GM23248 (cell line): Measurements from ENCODE around the gene HRCT1. TPM values are rescaled to one million over a fixed set of nuclear protein-coding genes. Genes with fewer than 3 reads are reported as not detected.
"Not testable (repeated sequence)": the region's sequence is repeated elsewhere in the genome, so short reads cannot be mapped to it uniquely, and the experiment has no call there.

Experiments
- DNase-seq: peaks from one replicate; pipeline ENCODE4 v3.0.0-alpha.2; 2015
- H2AFZ ChIP-seq: fragments of 200-600 bp; sonication (generic); 2 replicates; pipeline ENCODE4 v1.6.1; 2016; ENCODE audit warnings: antibody characterized with exemption
- H3F3A ChIP-seq: fragments of 200-600 bp; sonication (generic); 2 replicates; pipeline ENCODE4 v1.6.1; 2016; ENCODE audit warnings: mild to moderate bottlenecking, antibody characterized with exemption, mixed run types; ENCODE audit not compliant: insufficient read depth
- H3K27ac ChIP-seq: fragments of 200-600 bp; sonication (generic); 2 replicates; pipeline ENCODE4 v1.5.1; 2016; ENCODE audit warnings: mild to moderate bottlenecking
- H3K27me3 ChIP-seq: fragments of 200-600 bp; sonication (generic); replicated peaks from 2 replicates; pipeline ENCODE4 v1.6.1; 2016; ENCODE audit warnings: mild to moderate bottlenecking; ENCODE audit not compliant: insufficient read depth
- H3K36me3 ChIP-seq: fragments of 200-600 bp; sonication (generic); 2 replicates; pipeline ENCODE4 v1.6.1; 2016; ENCODE audit warnings: low read depth, mild to moderate bottlenecking
- H3K4me1 ChIP-seq: fragments of 200-600 bp; sonication (generic); 2 replicates; pipeline ENCODE4 v1.6.1; 2016; ENCODE audit warnings: mild to moderate bottlenecking; ENCODE audit not compliant: insufficient read depth
- H3K4me2 ChIP-seq: fragments of 200-600 bp; sonication (generic); one replicate; pipeline ENCODE4 v1.6.1; 2016; ENCODE audit warnings: mild to moderate bottlenecking; ENCODE audit not compliant: unreplicated experiment
- H3K4me3 ChIP-seq: fragments of 200-600 bp; sonication (generic); 2 replicates; pipeline ENCODE4 v1.5.1; 2016; ENCODE audit warnings: mild to moderate bottlenecking
- H3K79me2 ChIP-seq: fragments of 200-600 bp; sonication (generic); 2 replicates; pipeline ENCODE4 v1.6.1; 2016; ENCODE audit warnings: mild to moderate bottlenecking; ENCODE audit not compliant: insufficient read depth
- H3K9ac ChIP-seq: fragments of 200-600 bp; sonication (generic); 2 replicates; pipeline ENCODE4 v1.6.1; 2016; ENCODE audit warnings: mild to moderate bottlenecking
- H3K9me2 ChIP-seq: fragments of 200-600 bp; sonication (generic); 2 replicates; pipeline ENCODE4 v1.6.1; 2016; ENCODE audit warnings: mixed run types, mild to moderate bottlenecking, moderate library complexity; ENCODE audit not compliant: insufficient read depth
- H3K9me3 ChIP-seq: fragments of 200-600 bp; sonication (generic); one replicate; pipeline ENCODE4 v1.6.1; 2017; ENCODE audit warnings: low read depth
- H4K20me1 ChIP-seq: fragments of 200-600 bp; sonication (generic); 2 replicates; pipeline ENCODE4 v1.6.0; 2016; ENCODE audit not compliant: insufficient read depth
- EZH2 ChIP-seq: fragments of 200-600 bp; sonication (generic); IDR thresholded peaks from 2 replicates; pipeline ENCODE4 v1.6.1; 2018; ENCODE audit warnings: antibody characterized with exemption, mild to moderate bottlenecking; ENCODE audit not compliant: insufficient read depth, poor library complexity, severe bottlenecking
- EZH2phosphoT487 ChIP-seq: fragments of 200-600 bp; sonication (generic); IDR thresholded peaks from 2 replicates; pipeline ENCODE4 v1.6.1; 2018; ENCODE audit warnings: antibody characterized with exemption, moderate library complexity, mild to moderate bottlenecking, low read depth; ENCODE audit not compliant: insufficient read depth
- WGBS, 2 experiments: methylation state at CpG; one replicate each; pipeline ENCODE4 v1.1.6; 2015 to 2017; ENCODE audit warnings: low lambda C conversion rate in 2 of 2, low coverage in 1 of 2; ENCODE audit errors: missing lambda C conversion rate in 2 of 2; 5-methylcytosine and 5-hydroxymethylcytosine counted together
- in situ Hi-C: fragments of 300-500 bp; cut with MboI; formaldehyde crosslinking; loops from 2 replicates; pipeline ENCODE4 v1.15.0; 2020
- polyA plus RNA-seq: library from polyadenylated mRNA; unstranded; fragments of >200 nt; fragmentation: Nextera tagmentation; extraction: Ambion mirVana; gene quantifications from 2 replicates; pipeline ENCODE4 v1.2.1, GENCODE V29; 2016
- total RNA-seq: library from RNA; depleted of rRNA; stranded (reverse); fragments of >200 nt; shearing (Covaris generic); gene quantifications from 2 replicates; pipeline ENCODE4 v1.2.3, GENCODE V29; 2014

The HRCT1 gene
- total and polyA plus RNA-seq, 2 experiments from 2014 or later, result 1.2 to 3.4 TPM

- 83 to 92% methylated on average over 1 of the region's 1 CpG for WGBS, 2 experiments
- H3K79me2 ChIP-seq, result no peaks in the 10 kb centered on the region
- no peaks in the 10 kb centered on the region for H4K20me1 ChIP-seq
- no peak overlapping the region for H3K9ac ChIP-seq
- H3K36me3 ChIP-seq, result no peaks in the 10 kb centered on the region
- no peaks in the 10 kb centered on the region for H3K27me3 ChIP-seq
- no peak overlapping the region for H3K4me2 ChIP-seq
- TF ChIP-seq EZH2phosphoT487 (no peak), EZH2 (no peak)
- H3K27ac ChIP-seq, result no peak overlapping the region
- no peaks in the 10 kb centered on the region for H3K9me3 ChIP-seq
- H3K4me1 ChIP-seq, result no peaks in the 10 kb centered on the region
- no peak overlapping the region for H2AFZ ChIP-seq
- no peak overlapping the region for H3K4me3 ChIP-seq
- no peaks in the 10 kb centered on the region for H3K9me2 ChIP-seq
- H3F3A ChIP-seq, result no peaks in the 10 kb centered on the region; the same call in 1 of the 2 replicates
- in situ Hi-C loops, result no loop called here
- DNase-seq, result no peak
Observed at GRCh38 chr9:35892051-35892450, 14.0 kb upstream of the HRCT1 start.

- no peaks in the 10 kb centered on the region for H3K9me2 ChIP-seq
- in situ Hi-C loops, result no loop called here
- no peak overlapping the region for H2AFZ ChIP-seq
- TF ChIP-seq EZH2 (no peak), EZH2phosphoT487 (no peak)
- H3K4me2 ChIP-seq, result no peak overlapping the region
- WGBS, 2 experiments, result 78 to 90% methylated on average over 2 of the region's 2 CpGs
- H3K79me2 ChIP-seq, result no peaks in the 10 kb centered on the region
- H3K9ac ChIP-seq, result no peak overlapping the region
- H4K20me1 ChIP-seq, result no peaks in the 10 kb centered on the region
- no peaks in the 10 kb centered on the region for H3K36me3 ChIP-seq
- no peak overlapping the region for H3K4me3 ChIP-seq
- H3K9me3 ChIP-seq, result no peaks in the 10 kb centered on the region
- H3K4me1 ChIP-seq, result no peaks in the 10 kb centered on the region
- H3K27me3 ChIP-seq, result no peaks in the 10 kb centered on the region
- no peak overlapping the region for H3K27ac ChIP-seq
- DNase-seq, result no peak
- H3F3A ChIP-seq, result no peaks in the 10 kb centered on the region; the same call in 1 of the 2 replicates
Observed at GRCh38 chr9:35896570-35896969, 9.4 kb upstream of the HRCT1 start.

GRCh38 chr9:35897376-35898099 is 8.5 kb upstream of the HRCT1 start:
- H3K27me3 ChIP-seq, H3K79me2 ChIP-seq, H2AFZ ChIP-seq, H3K4me2 ChIP-seq, in situ Hi-C loops, H3K9me2 ChIP-seq, H3F3A ChIP-seq, H3K27ac ChIP-seq, DNase-seq, H3K4me3 ChIP-seq, H3K9me3 ChIP-seq, H4K20me1 ChIP-seq, H3K36me3 ChIP-seq, H3K9ac ChIP-seq, H3K4me1 ChIP-seq: not testable (repeated sequence)
- WGBS, 2 experiments, result 91 to 93% methylated on average over 7 of the region's 7 CpGs

- Histone ChIP-seq H3K79me2 (no peaks in the 10 kb centered on the region), H3K27ac (no peak overlapping the region), H3K4me2 (no peak overlapping the region), H4K20me1 (no peaks in the 10 kb centered on the region), H3K4me1 (no peaks in the 10 kb centered on the region), H3K4me3 (no peak overlapping the region), H3K9me2 (no peaks in the 10 kb centered on the region), H3K36me3 (no peaks in the 10 kb centered on the region), H3K9ac (no peak overlapping the region), H3F3A (no peaks in the 10 kb centered on the region), H2AFZ (no peak overlapping the region), H3K9me3 (no peaks in the 10 kb centered on the region), H3K27me3 (no peaks in the 10 kb centered on the region)
- in situ Hi-C loops, result no loop called here
- TF ChIP-seq EZH2 (no peak), EZH2phosphoT487 (no peak)
- no peak for DNase-seq
Observed at GRCh38 chr9:35898337-35898736, 7.7 kb upstream of the HRCT1 start.

- no peaks in the 10 kb centered on the region for H3F3A ChIP-seq
- H3K9ac ChIP-seq, result no peak overlapping the region
- no peak for DNase-seq
- TF ChIP-seq EZH2 (no peak), EZH2phosphoT487 (no peak)
- H3K27me3 ChIP-seq, result no peaks in the 10 kb centered on the region
- H3K9me3 ChIP-seq, result no peaks in the 10 kb centered on the region
- H3K79me2 ChIP-seq, result no peaks in the 10 kb centered on the region
- H3K9me2 ChIP-seq, result no peaks in the 10 kb centered on the region
- no peak overlapping the region for H2AFZ ChIP-seq
- no peaks in the 10 kb centered on the region for H3K4me1 ChIP-seq
- H3K4me2 ChIP-seq, result no peak overlapping the region
- no peaks in the 10 kb centered on the region for H4K20me1 ChIP-seq
- 67 to 86% methylated on average over 2 of the region's 2 CpGs for WGBS, 2 experiments
- no peaks in the 10 kb centered on the region for H3K36me3 ChIP-seq
- in situ Hi-C loops, result no loop called here
- no peak overlapping the region for H3K4me3 ChIP-seq
- no peak overlapping the region for H3K27ac ChIP-seq
Observed at GRCh38 chr9:35899021-35899420, 7.0 kb upstream of the HRCT1 start.
